T-cell (primary cell): Measurements from ENCODE around the gene OR2W1. TPM values are rescaled to one million over a fixed set of nuclear protein-coding genes. Genes with fewer than 3 reads are reported as not detected.

Experiments
- ATAC-seq, 4 experiments: fragments of 200-7000 bp in 3 of 4; fragments of 150-1000 bp in 1 of 4; cut with Tn5 transposase; replicated peaks in 1 of 4; 1 replicate in 3 of 4; 2 replicates in 1 of 4; pipeline ENCODE4 v1.10.0; 2021; ENCODE audit warnings: moderate library complexity in 3 of 4, mild to moderate bottlenecking in 2 of 4, moderate number of reproducible peaks in 1 of 4
- CTCF ChIA-PET, 2 donors: fragments of 300-600 bp; sonication (Branson Sonifier 250); formaldehyde crosslinking; loops; one replicate each; lab custom pipeline; 2022; ENCODE audit warnings: antibody characterized with exemption in 2 of 2; lab: Charles Lee
- POLR2A ChIA-PET, 2 donors: fragments of 300-600 bp; sonication (Branson Sonifier 250); formaldehyde crosslinking; loops; one replicate each; lab custom pipeline; 2022; ENCODE audit warnings: antibody characterized with exemption in 2 of 2; lab: Charles Lee
- DNase-seq, 35 experiments: peaks; one replicate each; pipeline versions ENCODE4 v3.0.0 to v3.0.0-alpha.2; 2013 to 2023
- H3K27ac ChIP-seq: one replicate; pipeline ENCODE4 v1.5.1; 2013; ENCODE audit warnings: low read length
- H3K27me3 ChIP-seq, 2 experiments: replicated peaks in 1 of 2; 1 replicate in 1 of 2; 2 replicates in 1 of 2; pipeline versions ENCODE4 v1.6.1 to v1.7.0; 2013; ENCODE audit warnings: low read length in 1 of 2, mixed read lengths in 1 of 2; ENCODE audit not compliant: control insufficient read depth in 2 of 2, insufficient read depth in 2 of 2; ENCODE audit errors: extremely low read depth in 1 of 2
- H3K36me3 ChIP-seq, 2 donors: 1 replicate in 1 of 2; 2 replicates in 1 of 2; pipeline versions ENCODE4 v1.6.1 to v1.7.0; 2013; ENCODE audit warnings: low read length in 1 of 2; ENCODE audit not compliant: control insufficient read depth in 2 of 2, insufficient read depth in 1 of 2; ENCODE audit errors: extremely low read depth in 1 of 2
- H3K4me1 ChIP-seq, 2 experiments: 1 replicate in 1 of 2; 2 replicates in 1 of 2; pipeline versions ENCODE4 v1.6.1 to v1.7.0; 2013; ENCODE audit warnings: low read length in 2 of 2, mixed read lengths in 1 of 2; ENCODE audit not compliant: insufficient read depth in 2 of 2, control insufficient read depth in 1 of 2; ENCODE audit errors: extremely low read depth in 1 of 2
- H3K4me3 ChIP-seq, 2 donors: 1 replicate in 1 of 2; 2 replicates in 1 of 2; pipeline versions ENCODE4 v1.5.1 to v1.7.0; 2013; ENCODE audit warnings: mild to moderate bottlenecking in 2 of 2, low read length in 1 of 2, moderate library complexity in 1 of 2; ENCODE audit not compliant: control insufficient read depth in 1 of 2; ENCODE audit errors: extremely low read depth in 1 of 2
- H3K9me3 ChIP-seq: 2 replicates; pipeline ENCODE4 v1.7.0; 2013
- H3K27ac Mint-ChIP-seq, 2 donors: one replicate each; pipeline ENCODE4 v1.8.0; 2020 to 2021; ENCODE audit warnings: mild to moderate bottlenecking in 2 of 2, mixed read lengths in 2 of 2
- H3K27me3 Mint-ChIP-seq, 2 donors: one replicate each; pipeline ENCODE4 v1.8.0; 2021 to 2022; ENCODE audit warnings: mixed read lengths in 2 of 2
- H3K36me3 Mint-ChIP-seq: one replicate; pipeline ENCODE4 v1.8.0; 2021; ENCODE audit warnings: mixed read lengths
- H3K4me1 Mint-ChIP-seq, 3 donors: one replicate each; pipeline ENCODE4 v1.8.0; 2020 to 2022; ENCODE audit warnings: mixed read lengths in 3 of 3, mild to moderate bottlenecking in 1 of 3
- H3K4me3 Mint-ChIP-seq, 3 donors: one replicate each; pipeline ENCODE4 v1.8.0; 2020 to 2022; ENCODE audit warnings: mild to moderate bottlenecking in 3 of 3, mixed read lengths in 3 of 3, moderate library complexity in 3 of 3
- H3K9me3 Mint-ChIP-seq, 3 donors: one replicate each; pipeline ENCODE4 v1.8.0; 2020 to 2022; ENCODE audit warnings: mixed read lengths in 3 of 3
- WGBS: methylation state at CpG from one replicate; pipeline ENCODE4 v1.1.5; 2013; ENCODE audit warnings: missing lambda C conversion rate; ENCODE audit not compliant: insufficient coverage; 5-methylcytosine and 5-hydroxymethylcytosine counted together
- total RNA-seq, 35 experiments: library from RNA in 6 of 35; stranded (reverse) in 6 of 35; fragments of 120-200 nt in 1 of 35; gene quantifications; one replicate each; pipeline versions ENCODE4 v1.2.1 to v1.2.4 and lab custom pipeline; 2013 to 2026

OR2W1 gene
- total RNA-seq, 5 donors from 2014 or later (not counting 1 experiment from before 2014, with no cell fraction given), result not detected

DNA sequence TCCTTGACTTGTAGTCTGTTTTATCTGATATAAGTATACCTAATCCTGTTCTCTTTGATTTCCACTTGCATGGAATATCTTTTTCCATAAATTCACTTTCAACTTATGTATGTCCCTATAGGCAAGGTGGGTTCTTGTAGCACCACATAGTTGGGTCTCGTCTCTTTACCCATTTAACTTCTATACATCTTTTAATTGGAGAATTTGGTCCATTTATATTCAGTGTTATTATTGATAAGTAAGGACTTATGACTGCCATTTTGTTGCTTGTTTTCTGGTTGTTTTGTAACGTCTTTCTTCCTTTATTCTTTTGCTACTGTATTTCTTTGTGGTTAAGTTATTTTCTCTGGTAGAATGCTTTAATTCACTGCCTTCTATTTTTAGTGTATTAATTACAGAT lies 25.3 kb downstream of the OR2W1 start:
- DNase-seq, result no peak
- H3K36me3 Mint-ChIP-seq, result no peaks in the 10 kb centered on the region
- peaks cover 0 to 5% (median 0%) of the 10 kb centered on the region in 3 donors for H3K9me3 Mint-ChIP-seq
- Histone ChIP-seq H3K4me1 (peaks cover 5 to 14% of the 10 kb centered on the region in 2 experiments), H3K4me3 (no peak overlapping the region), H3K27me3 (peaks cover 8 to 12% of the 10 kb centered on the region in 2 experiments), H3K36me3 (no peaks in the 10 kb centered on the region), H3K27ac (no peak overlapping the region), H3K9me3 (no peaks in the 10 kb centered on the region)
- ATAC-seq, result no peak
- H3K27me3 Mint-ChIP-seq, result peaks cover 19 to 32% of the 10 kb centered on the region in 2 donors
- H3K4me3 Mint-ChIP-seq, result no peak overlapping the region
- POLR2A ChIA-PET, result no interaction called here
- CTCF ChIA-PET, result interaction anchor here in 1 of 2 donors (1.2 to 4.1 kb wide), 2 partner anchors 171 to 182 kb away, joined by 4 to 18 read pairs; no protein-coding TSS in a partner anchor
- whole genome bisulfite sequencing, result no CpG with 5 or more reads among the region's 2 CpGs
- H3K27ac Mint-ChIP-seq, result no peak overlapping the region
- H3K4me1 Mint-ChIP-seq, result peaks cover 15 to 20% (median 17%) of the 10 kb centered on the region in 3 donors

- Histone ChIP-seq H3K27ac (no peak overlapping the region), H3K36me3 (no peaks in the 10 kb centered on the region), H3K4me1 (peaks cover 5 to 16% of the 10 kb centered on the region in 2 experiments), H3K27me3 (peaks cover 10 to 17% of the 10 kb centered on the region in 2 experiments), H3K9me3 (no peaks in the 10 kb centered on the region), H3K4me3 (no peak overlapping the region)
- Mint-ChIP-seq H3K27ac (peak overlapping the region in 1 of 2 donors; percentile 77), H3K9me3 (peaks cover 0 to 5% (median 0%) of the 10 kb centered on the region in 3 donors), H3K4me3 (peak overlapping the region; percentile 83 to 93 (median 92)), H3K27me3 (peaks cover 17 to 32% of the 10 kb centered on the region in 2 donors), H3K36me3 (no peaks in the 10 kb centered on the region), H3K4me1 (peaks cover 15 to 20% (median 17%) of the 10 kb centered on the region in 3 donors)
- CTCF ChIA-PET, result no interaction called here
- ATAC-seq, result no peak
- WGBS, result 67% methylated on average over 1 of the region's 3 CpGs
- DNase-seq, result no peak
- POLR2A ChIA-PET, result no interaction called here
Measured at GRCh38 chr6:29017428-29017802, 27.6 kb downstream of the OR2W1 start.

DNA sequence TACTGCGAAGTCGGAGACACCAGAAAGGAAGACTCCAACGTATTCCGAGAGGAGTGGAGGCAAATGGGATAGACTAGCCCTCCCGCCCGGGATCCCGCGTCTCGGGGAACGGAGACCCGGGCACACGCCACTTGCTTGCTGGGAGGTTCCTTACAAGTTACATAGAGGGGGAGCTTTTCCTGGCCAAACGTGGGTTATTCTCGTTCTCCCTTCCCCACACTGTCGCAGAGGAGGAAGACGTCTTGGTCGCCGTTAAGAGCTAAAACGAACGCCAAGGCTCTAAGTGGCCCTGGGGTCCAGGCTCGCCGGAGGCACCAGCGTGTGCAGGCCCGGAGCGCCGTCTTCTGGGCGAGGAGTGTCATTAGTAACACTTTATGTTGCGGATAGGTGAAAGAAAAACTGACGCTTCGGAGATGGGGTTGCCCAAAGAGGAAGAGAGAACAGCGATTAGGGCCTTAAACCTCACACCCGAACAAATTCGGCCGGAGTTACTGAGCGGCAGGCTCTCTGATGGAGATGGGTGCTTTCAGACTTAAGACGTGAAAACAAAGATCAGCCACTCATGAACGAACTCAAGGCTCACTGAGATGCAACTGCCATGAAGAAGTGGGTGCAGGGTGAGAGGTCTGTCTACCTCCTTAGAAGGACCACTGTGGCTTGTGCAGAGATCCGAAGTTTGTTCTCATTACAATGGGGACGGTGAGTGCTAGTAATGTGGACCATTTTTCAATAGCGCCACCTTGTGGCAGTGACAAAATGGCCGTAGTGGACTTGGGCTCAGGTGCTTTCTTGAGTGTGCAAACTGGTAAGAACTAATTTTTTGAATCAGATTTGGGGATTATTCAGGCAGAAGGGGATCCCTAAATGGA lies 28.2 kb downstream of the OR2W1 start:
- H3K36me3 ChIP-seq, result no peaks in the 10 kb centered on the region
- peak overlapping the region; percentile 51 to 63 for H3K4me3 ChIP-seq
- Mint-ChIP-seq H3K27me3 (peaks cover 11 to 26% of the 10 kb centered on the region in 2 donors), H3K4me3 (peak overlapping the region; percentile 83 to 93 (median 92)), H3K36me3 (no peaks in the 10 kb centered on the region), H3K9me3 (peaks cover 0 to 5% (median 0%) of the 10 kb centered on the region in 3 donors), H3K4me1 (peaks cover 16 to 24% (median 20%) of the 10 kb centered on the region in 3 donors), H3K27ac (peak overlapping the region; percentile 60 to 77)
- 3% methylated on average over 23 of the region's 41 CpGs for WGBS
- peaks cover 5% of the 10 kb centered on the region for H3K9me3 ChIP-seq
- peak; percentile 76 to 90 (median 86) for ATAC-seq
- ChIA-PET CTCF (interaction anchor here (0.5 to 4.4 kb wide), 17 partner anchors 15 to 1853 kb away, joined by 3 to 72 read pairs (median 4); partner anchors contain the start of gene TRIM27 (in 1 of the 2)), POLR2A (interaction anchor here in 1 of 2 donors (0.6 to 1.0 kb wide), 2 partner anchors 132 to 247 kb away, joined by 4 to 5 read pairs; no protein-coding TSS in a partner anchor)
- peaks cover 12% of the 10 kb centered on the region in 2 experiments for H3K27me3 ChIP-seq
- peak; percentile 41 to 91 (median 74) for DNase-seq
- H3K4me1 ChIP-seq, result peaks cover 5 to 16% of the 10 kb centered on the region in 2 experiments
- no peak overlapping the region for H3K27ac ChIP-seq

GRCh38 chr6:29014729-29015608 lies 30.0 kb downstream of the OR2W1 start:
- CTCF ChIA-PET, result interaction anchor here (0.7 to 4.4 kb wide), 8 partner anchors 34 to 639 kb away, joined by 3 to 72 read pairs (median 6); partner anchors contain the start of gene TRIM27 (in 1 of the 2)
- DNase-seq, result peak in 3 of 35 experiments; percentile 7 to 18 (median 9)
- H3K27ac Mint-ChIP-seq, result no peak overlapping the region
- H3K27me3 ChIP-seq, result peaks cover 15 to 16% of the 10 kb centered on the region in 2 experiments
- peak overlapping the region in 2 of 3 donors; percentile 83 to 93 for H3K4me3 Mint-ChIP-seq
- H3K4me3 ChIP-seq, result no peak overlapping the region
- H3K9me3 ChIP-seq, result peaks cover 5% of the 10 kb centered on the region
- peaks cover 7 to 21% of the 10 kb centered on the region in 2 experiments for H3K4me1 ChIP-seq
- H3K36me3 ChIP-seq, result no peaks in the 10 kb centered on the region
- POLR2A ChIA-PET, result interaction anchor here in 1 of 2 donors (0.6 kb wide), 1 partner anchor 1121 kb away, joined by 7 read pairs; no protein-coding TSS in a partner anchor
- 65% methylated on average over 58 of the region's 79 CpGs for WGBS
- peaks cover 0 to 5% (median 0%) of the 10 kb centered on the region in 3 donors for H3K9me3 Mint-ChIP-seq
- ATAC-seq, result peak in 1 of 4 experiments; percentile 17
- peaks cover 26 to 33% (median 27%) of the 10 kb centered on the region in 3 donors for H3K4me1 Mint-ChIP-seq
- peaks cover 12 to 28% of the 10 kb centered on the region in 2 donors for H3K27me3 Mint-ChIP-seq
- H3K36me3 Mint-ChIP-seq, result no peaks in the 10 kb centered on the region
- no peak overlapping the region for H3K27ac ChIP-seq

DNA sequence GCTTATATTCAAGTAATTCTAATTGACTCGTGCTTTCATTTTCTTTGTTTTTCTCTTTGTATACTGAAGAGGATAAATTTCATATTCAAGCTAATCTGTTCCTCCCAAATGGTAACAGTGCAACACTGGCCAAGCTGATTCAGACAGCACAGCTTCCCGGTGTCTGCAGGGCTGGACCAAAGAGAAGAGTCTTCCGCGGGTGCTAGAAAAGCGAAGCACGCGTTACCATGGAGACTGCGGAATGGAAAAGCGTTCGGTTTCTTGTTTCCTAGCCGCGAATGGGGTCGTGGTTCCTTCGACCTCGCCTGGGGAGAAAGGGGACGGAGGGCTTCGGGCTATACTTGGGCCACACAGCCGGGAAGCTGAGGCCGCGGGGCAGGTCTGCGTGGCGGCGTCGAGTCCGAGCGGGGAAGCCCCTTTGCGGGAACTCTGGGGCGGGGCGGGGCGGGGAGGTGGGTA lies 33.7 kb downstream of the OR2W1 start:
- Histone ChIP-seq H3K4me3 (peak overlapping the region; percentile 52 to 80), H3K27me3 (peaks cover 12 to 19% of the 10 kb centered on the region in 2 experiments), H3K36me3 (no peaks in the 10 kb centered on the region), H3K9me3 (peaks cover 8% of the 10 kb centered on the region), H3K27ac (peak overlapping the region; percentile 25), H3K4me1 (peaks cover 4 to 13% of the 10 kb centered on the region in 2 experiments)
- Mint-ChIP-seq H3K36me3 (no peaks in the 10 kb centered on the region), H3K27ac (peak overlapping the region; percentile 43 to 76), H3K4me3 (peak overlapping the region; percentile 84 to 90 (median 85)), H3K9me3 (peaks cover 0 to 5% (median 0%) of the 10 kb centered on the region in 3 donors), H3K4me1 (peaks cover 18 to 24% (median 19%) of the 10 kb centered on the region in 3 donors), H3K27me3 (peaks cover 4 to 30% of the 10 kb centered on the region in 2 donors)
- CTCF ChIA-PET, result interaction anchor here in 1 of 2 donors (0.7 to 1.5 kb wide), 7 partner anchors 9 to 326 kb away, joined by 3 to 8 read pairs (median 3); no protein-coding TSS in a partner anchor
- peak in 3 of 4 experiments; percentile 43 to 62 (median 58) for ATAC-seq
- peak in 26 of 35 experiments; percentile 13 to 69 (median 32) for DNase-seq
- WGBS, result under 1% methylated on average over 16 of the region's 30 CpGs
- POLR2A ChIA-PET, result interaction anchor here (0.5 to 0.8 kb wide), 2 partner anchors 402 to 1203 kb away, joined by 3 read pairs; a partner anchor contains a TSS
